ENCODE data around the gene PTPRG.
"Not testable (repeated sequence)": the region's sequence is repeated elsewhere in the genome, so short reads cannot be mapped to it uniquely, and the experiment has no call there.

The PTPRG gene

DNA sequence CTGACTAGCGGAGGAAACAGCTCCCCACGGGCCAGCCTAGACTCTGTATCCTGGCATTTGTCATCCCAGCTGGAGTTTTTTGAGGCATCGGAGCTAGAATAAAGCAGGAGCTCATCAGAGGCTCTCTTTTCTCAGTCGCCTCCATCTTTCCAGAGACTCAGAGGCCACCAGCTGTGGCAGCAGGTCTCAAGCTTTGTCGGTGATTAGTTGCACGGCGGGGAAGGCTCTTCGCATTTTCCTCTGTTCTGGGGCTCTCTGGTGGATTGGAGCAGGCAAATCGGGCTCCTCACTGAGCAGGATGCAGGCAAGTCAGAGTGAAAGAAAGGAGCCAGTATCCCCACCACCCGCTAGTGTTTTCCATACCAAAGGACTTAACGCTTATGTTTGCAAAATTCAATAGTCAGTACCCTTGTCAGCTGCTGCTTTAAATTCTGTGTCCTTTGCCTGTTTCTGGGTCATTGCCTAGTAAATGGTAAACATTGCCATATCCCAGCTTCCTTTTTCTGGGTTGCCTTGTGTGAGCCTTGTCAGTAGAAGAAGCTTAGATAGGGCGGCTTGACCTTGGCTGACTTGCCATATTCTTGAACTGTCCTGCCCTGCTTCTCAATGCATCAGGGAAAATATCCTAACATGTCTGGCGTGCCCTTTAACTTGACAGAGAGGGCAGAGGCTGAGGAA is 127.1 kb downstream of the PTPRG start:
- no peak for DNase-seq

DNA sequence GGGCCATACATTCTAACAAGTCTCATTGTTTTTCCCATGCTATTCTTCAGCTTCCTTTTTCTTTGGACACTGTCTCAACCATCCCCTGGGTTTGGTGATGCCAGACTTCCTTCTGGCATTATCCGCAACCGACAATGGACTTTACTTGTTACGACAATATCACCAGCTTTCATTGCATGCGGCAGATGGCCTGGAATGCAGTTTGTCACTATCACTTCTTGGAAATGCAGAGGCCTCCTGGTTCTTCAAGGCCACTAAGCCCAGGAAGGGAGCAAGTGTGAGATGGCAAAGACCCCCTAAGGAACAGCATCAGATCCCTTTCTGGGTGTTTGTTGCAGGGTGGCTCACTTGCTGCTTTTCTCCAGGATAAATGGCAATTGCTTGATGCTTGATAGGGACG is 128.6 kb downstream of the PTPRG start:
- no peak for DNase-seq

DNA sequence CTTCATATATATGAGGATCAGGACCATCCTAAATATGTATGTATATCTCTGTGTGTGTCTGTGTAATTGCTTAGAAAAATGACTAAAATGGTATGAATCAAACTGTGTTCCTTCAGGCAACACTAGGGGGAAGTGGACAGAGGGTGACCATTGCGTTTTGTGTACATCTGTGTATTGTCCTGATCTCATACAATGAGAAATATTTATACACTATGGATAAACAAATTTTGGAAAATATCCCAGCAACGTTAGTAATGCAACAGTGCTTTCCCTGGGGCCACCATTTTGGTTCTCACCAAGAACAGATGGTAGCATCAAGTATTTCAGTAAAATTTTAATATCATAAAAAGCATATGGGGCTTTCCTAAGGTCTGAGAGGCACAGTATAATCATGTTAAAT is 130.1 kb downstream of the PTPRG start:
- no peak for DNase-seq

DNA sequence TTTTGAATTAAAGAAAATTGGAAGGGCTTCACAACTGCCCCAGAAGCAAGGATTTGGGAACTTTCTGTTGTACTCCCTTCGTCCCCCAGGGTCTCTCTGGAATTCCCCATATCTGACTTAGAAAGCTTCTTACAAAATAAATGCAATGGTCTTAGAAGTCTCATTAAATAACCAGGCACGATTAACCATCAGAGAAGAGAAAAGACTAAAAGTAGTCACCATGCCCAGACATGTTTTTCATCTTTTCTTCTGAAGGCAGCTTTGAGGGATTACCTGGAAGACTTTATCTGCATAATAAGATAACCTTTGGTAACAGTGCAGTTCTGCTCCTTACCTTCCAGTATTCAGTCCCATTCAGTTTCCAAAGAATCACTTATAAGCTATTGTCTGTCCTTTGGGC is 135.9 kb downstream of the PTPRG start:
- DNase-seq: no peak

DNA sequence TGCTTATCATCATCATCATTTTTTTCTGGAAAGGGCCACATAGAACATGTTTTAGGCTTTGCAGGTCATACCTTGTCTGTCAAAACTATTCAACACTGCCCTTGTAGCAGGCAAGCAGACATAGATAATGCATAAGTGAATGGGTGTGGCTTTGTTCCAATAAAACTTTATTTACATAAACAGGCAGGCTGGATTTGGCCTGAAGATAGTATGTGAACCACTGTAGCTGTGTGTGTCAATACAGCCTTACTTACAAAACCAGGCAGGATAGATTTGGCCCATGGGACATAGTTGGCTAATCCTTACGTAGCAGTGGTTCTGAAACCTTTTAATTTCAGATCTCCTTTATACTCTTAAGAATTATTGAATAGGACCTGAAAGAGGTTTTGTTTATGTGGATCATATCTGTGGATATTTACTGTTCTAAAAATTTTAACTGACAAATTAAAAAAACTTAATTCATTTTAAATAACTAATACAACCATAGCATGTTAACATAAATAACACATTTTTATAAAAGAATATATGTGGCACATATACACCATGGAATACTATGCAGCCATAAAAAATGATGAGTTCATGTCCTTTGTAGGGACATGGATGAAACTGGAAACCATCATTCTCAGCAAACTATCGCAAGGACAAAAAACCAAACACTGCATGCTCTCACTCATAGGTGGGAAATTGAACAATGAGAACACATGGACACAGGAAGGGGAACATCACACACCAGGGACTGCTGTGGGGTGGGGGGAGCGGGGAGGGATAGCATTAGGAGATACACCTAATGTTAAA is 137.1 kb downstream of the PTPRG start:
- not testable (repeated sequence) for DNase-seq

DNA sequence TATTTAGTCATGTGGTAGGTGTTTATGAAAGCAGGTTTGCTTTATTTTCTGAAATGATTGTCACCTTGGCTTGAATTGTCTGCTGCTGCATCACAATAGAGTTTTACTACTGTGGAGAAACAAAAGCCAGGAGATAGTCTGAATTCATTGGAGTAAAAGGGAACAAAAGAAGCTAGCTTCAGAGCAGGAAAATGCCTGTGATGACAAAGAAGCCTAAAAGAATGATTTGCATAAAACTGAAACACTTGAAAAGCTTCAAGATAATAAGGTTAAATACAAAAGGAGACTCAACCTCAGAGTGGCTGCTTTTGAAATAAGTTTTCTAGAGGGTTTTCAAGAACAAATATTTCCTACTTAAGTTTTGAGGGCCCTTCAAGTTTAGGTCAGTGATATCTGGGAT is 138.3 kb downstream of the PTPRG start:
- DNase-seq: no peak

DNA sequence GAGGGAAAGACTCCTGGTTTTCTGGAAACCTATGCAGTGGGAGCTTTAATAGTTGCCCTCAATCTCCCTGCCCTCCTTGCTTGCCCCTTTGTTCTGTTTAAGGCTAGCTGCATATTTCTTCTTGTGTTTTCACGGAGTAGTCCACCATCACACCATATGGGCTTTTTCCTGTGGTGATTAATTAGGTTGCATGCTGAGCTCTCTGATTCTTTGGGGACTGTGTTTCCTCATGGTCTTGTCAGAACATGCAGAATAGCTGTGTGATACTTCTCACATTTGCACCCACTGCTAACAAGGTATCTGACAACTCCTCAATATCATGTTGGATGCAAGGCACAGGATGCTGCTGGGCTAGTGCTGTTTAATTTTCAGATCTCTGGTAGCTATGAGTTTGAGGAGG is 139.6 kb downstream of the PTPRG start:
- DNase-seq: peak; percentile 18

DNA sequence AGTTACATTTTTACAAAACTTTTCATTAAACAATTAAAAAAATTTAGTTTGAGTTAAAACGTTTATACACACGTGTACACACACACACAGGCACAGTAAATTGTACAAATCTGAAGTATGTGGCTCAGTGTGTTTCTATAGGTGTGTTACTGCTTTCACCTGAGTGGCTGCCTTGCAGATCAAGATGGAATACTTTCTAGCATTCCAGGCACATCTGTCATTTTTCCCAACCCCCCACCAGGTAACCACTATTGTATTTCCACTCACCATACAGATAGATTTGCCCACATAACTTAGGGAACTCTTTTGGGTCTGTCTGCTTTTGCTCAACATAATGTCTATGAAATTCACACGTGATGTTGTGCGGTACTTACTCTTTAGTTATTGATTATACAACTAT is 141.1 kb downstream of the PTPRG start:
- DNase-seq: no peak

DNA sequence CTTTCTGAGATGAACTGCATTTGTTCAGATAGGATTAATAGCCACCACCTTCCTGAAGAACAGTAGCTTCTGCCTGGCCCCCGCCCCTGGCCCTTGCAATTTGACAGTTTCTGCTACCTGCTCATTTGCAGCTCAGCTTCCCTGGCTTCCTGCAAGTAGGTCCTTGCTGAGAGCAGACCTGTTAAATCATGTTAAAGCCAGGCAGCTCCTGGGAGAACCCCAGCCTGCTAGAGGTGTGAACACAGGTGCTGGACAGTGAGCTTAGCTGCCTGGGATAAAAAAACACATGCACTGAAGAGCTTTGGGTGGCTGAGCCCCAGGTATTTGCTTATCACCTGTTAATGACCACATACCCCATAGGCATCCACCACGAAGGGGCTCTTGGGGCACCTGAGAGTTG is 143.4 kb downstream of the PTPRG start:
- no peak for DNase-seq

DNA sequence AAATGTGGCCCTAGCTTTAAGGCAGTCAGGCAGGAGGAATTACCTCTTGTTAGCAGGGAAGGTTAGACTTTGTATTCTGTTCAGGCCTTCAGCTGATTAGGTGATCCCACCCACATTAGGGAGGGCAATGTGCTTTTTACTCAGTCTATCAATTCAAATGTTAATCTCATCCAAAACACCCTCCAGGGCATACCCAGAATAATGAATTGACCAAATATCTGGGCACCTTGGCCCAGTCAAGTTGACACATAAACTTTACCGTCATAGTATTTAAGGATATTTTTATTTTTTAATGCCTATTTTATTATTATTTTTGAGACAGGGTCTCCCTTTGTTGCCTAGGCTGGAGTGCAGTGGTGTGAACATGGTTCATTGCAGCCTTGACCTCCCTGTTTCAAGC is 146.1 kb downstream of the PTPRG start:
- DNase-seq: no peak

DNA sequence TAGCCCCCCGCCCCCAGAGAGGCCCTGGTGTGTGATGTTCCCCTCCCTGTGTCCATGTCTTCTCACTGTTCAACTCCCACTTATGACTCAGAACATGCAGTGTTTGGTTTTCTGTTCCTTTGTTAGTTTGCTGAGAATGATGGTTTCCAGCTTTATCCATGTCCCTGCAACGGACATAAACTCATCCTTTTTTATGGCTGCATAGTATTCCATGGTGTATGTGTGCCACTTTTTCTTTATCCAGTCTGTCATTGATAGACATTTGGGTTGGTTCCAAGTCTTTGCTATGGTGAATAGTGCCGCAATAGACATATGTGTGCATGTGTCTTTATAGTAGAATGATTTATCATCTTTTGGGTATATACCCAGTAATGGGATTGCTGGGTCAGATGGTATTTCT is 149.5 kb downstream of the PTPRG start:
- not testable (repeated sequence) for DNase-seq

DNA sequence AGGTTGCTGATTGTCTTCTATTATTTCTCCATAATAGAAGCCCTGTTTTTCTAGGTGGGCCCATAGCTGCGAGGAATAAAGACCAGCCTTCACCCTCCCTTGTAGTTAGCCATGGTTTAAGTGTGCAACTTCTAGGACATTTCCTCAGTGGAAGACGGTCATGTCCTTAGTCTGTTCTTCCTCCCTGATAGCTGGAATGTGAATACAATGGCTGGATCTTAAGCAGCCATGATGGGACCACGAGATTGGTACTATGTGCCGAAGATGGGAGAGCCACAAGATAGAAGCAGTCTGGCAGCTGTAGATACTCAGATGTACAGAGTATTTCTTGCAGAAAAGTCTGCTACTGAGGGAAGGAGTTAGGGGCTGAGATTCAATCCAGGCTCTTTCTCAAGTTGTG is 152.9 kb downstream of the PTPRG start:
- no peak for DNase-seq

DNA sequence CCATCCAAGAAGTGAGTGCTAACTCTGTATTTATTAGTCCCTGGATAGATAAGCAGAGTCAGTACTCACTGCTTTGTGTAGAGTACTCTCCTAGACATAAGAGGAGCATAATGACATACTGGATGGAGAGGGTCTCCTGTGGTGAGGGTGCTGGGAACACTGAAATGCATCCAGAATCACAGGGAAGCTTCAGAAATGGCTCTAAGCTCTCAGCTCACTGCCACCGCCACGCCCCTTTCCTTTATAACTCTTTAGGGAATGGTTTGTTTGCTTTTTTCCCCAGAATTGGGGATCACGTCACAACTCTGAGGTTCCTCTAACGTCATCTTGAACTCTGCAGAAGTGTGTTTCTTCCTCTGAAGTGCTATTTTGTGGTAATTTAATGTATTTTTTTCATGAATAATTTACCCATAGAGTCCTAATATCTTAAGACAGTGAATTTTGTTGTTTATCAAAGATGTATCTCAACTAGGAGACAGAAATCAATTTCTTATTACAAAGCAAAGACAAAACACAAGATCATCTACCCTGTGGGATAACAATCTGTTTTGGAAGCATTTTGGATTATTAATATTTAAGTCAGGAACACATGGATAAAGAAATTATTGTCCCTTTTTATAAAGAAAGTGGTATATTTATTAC is 154.6 kb downstream of the PTPRG start:
- no peak for DNase-seq

DNA sequence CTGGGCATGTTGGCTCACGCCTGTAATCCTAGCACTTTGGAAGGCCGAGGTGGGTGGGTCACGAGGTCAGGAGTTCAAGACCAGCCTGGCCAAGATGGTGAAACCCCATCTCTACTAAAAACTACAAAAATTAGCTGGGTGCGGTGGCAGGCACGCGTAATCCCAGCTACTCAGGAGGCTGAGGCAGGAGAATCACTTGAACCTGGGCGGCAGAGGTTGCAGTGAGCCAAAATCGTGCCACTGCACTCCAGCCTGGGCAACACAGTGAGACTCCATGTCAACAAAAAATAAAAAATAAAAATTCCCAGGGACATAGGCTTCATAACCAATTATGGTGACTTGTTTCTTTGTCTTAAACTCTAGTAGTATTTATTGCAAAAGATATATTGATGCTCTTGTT is 155.3 kb downstream of the PTPRG start:
- DNase-seq: not testable (repeated sequence)

DNA sequence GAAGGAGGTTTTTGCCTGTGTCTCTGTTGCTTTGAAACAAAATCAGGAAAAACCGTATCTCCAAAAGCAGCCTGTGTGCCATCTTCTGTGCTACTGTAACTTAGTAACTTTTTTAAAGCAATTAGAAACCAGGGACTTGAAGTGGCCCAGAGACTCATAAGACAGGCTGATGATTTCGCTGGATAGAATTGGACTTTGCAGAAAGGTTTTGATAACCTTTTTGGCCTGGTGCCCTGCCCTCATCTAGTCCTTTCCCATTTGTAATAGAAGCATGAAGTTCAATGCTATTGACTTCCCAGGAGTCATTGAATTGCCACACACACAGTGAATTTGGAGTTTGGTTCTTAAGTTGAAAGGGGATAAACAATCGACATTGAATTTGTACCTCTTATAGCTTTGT is 157.2 kb downstream of the PTPRG start:
- no peak for DNase-seq

DNA sequence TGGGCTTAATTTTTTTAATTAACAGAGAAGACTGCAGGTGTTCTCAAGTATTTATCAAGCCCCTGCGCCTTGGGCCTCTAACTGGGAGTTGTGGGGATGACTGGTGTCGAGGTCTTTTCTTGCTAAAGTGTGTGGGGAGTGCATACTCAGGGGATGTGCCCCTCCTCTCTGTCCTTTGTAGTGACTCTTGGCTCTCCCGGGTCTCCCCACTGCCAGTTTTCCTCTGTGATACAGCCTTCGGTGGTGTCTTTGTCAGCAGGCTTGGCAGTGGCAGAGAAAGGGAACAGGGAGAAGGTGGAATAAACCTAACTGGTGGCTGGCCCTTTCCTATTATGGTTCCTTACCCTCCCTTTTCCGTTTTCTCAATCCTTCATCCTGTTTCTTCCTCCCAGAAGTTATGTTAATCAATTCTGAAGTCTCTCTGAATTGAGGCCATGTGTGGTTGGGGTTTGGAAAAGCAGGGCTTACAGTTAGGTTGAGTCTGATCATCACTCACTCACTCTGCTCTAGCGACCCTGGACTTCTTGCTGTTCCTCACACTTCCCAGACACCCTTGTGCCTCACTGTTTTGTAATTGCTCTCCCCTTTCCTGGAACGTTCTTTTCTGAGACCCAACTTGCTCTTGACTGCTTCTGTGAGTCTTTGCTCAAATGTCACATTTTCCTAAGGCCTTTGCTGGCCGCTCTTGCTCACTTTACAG is 158.1 kb downstream of the PTPRG start:
- no peak for DNase-seq

DNA sequence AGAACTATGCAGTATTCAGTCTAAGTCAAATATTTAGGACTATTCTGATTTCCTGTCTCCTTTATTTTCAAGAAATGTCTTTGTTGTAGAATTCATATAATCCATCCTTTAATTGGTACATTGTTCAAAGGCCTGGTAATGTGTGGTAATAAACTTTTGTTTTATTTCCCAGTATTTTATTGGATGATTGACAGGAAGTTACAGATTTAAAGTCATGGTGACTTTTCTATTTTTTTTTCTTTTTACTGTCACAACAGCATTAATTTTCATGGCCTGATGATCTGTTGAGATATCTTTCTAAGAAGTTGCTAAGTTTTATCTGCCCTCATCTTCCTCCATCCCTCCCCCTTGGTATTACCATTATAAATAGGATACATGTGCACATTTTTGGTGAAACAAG is 161.7 kb downstream of the PTPRG start:
- DNase-seq: no peak

DNA sequence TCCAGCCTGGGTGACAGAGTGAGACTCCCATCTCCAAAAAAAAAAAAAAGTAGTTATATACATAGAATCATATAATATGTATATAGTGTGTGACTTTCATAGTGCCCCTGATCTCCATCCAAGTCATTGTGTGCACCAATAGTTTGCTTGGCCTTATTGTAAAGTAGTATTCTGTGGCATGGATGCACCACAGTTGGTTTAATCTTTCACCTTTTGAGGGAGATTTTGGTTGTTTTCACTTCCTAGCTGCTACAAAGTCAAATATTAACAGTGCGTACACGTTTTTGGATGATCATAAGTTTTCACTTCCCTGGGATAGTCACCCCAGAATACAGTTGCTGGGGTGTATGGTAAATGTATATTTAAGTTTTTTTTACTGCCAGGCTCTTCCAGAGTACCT is 162.8 kb downstream of the PTPRG start:
- no peak for DNase-seq

DNA sequence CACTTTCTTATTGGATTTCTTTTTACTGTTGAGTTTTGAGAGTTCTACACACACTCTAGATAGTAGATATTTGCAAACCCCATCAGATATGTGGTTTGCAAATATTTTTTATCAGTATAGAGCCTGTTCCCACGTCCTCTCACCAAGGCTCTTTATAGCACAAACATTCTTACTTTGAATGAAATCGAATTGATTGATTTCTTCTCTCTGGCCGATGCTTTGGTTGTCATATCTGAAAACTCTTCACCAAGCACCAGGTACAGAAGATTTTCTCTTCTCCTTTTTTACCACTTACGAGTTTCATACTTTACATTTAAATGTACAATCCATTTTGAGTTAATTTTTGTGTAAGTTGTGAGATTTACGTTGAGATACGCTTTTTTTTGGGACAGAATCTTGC is 163.4 kb downstream of the PTPRG start:
- no peak for DNase-seq

DNA sequence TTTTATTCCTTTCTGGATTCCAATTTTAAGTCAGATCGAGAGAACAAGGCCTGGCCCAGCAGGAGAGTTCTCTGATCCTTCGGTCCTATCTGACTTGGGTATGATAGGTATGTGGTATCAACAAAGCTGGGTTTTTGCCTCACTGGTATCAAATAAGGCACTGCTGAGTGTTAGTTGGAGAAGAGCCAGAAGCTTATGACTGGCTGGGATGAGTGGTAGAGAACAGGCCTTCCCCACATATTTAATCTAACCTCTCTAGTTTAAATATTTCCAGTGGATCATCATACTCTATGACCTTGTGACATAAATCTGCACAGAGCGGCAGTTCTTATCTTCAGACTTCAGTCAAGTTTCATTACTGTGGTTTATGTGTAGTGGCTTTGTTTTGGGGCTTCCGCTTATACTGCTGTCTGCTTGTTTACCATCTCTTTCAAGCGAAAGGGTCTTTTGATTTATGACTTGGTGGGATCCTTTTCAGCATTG is 164.5 kb downstream of the PTPRG start:
- DNase-seq: no peak

DNA sequence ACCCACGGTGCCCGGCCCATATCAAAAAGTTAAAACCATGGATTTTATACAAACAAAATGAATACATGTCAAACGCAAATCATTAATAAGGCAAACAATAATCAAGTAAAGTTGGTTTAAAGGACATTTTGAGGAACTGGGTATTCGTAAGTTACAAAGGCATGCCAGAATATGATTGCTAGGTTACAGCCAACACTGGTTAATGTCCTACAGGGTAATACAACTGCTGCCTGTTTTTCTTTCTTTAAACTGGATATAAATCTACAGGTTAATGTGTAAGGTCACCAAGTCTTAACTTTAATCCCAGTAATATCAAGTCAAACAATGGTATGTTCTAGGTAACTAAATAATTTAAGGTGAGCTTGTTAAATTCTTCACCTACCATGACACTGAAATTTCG is 166.1 kb downstream of the PTPRG start:
- no peak for DNase-seq

DNA sequence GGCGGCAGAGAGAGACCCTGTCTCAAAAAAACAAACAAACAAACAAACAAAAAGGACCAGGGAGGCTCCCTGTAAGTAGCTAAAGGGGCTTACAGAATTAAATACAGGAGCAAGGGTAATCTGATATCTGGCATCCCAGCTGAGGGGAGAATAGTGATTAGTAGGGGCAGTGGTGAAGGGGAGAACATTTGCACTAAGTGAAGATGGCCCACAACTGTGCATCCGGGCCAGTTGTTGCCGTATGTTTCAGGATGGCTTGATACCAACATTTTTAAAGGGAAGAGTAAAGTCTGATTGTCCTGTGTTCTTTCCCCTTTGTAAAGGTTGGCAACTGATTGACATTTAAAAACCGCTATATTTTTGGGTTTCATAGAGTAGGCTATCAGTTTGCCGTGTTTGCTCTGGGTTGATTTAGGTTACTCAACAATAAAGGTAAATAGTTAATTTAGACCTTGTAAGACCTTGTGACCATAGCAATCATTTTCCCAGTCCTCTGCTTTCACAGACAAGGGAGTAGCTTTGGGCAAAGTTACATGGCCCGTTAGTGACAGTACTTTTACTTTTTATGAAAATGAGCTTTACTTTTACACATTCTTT is 167.8 kb downstream of the PTPRG start:
- no peak for DNase-seq

DNA sequence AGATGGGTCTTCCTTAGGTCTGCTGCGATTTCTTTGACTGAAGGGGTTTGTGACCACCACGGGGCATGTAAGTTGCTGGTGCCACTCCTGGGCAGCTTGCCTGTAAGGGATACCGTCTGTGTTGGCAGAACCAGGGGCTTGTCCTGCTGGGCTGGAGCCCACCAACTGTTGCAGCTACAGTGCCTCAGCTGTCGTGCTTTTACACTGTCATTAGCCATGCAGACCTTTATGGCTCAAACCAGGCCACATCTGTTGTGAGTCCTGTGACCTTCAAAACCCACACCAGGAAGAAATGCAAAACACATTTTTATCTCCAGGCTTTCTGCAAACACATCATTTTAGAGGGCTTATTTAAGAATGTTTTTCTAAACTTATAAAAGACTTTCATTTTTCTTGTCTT is 168.7 kb downstream of the PTPRG start:
- DNase-seq: no peak
